Transverse colon (tissue), 4 donors: ENCODE measurements around the gene FMNL1. TPM values are rescaled to one million over a fixed set of nuclear protein-coding genes. Genes with fewer than 3 reads are reported as not detected.
A peak's percentile ranks its signal among the peaks of the same experiment; 100 is the strongest.

Experiments
- DNase-seq: peaks from one replicate; pipeline ENCODE4 v3.0.0-alpha.2; 2019
- H3K27ac ChIP-seq, 4 donors: fragments of 200-600 bp; sonication (generic); 2 replicates each; pipeline ENCODE4 v1.5.1; 2016 to 2018; ENCODE audit warnings: inconsistent platforms in 4 of 4
- H3K27me3 ChIP-seq: fragments of 200-600 bp; sonication (generic); 2 replicates; pipeline ENCODE4 v1.5.1; 2017; ENCODE audit warnings: inconsistent platforms
- H3K36me3 ChIP-seq, 4 donors: fragments of 200-600 bp; sonication (generic); 2 replicates each; pipeline ENCODE4 v1.5.1; 2017 to 2019; ENCODE audit warnings: inconsistent platforms in 4 of 4
- H3K4me1 ChIP-seq, 4 donors: fragments of 200-600 bp; sonication (generic); 2 replicates each; pipeline ENCODE4 v1.5.1; 2017 to 2020; ENCODE audit warnings: inconsistent platforms in 4 of 4
- H3K4me3 ChIP-seq, 4 donors: fragments of 200-600 bp; sonication (generic); 1 replicate in 1 of 4; 2 replicates in 3 of 4; pipeline versions ENCODE4 v1.5.1 to v1.6.1; 2017 to 2019; ENCODE audit warnings: inconsistent platforms in 4 of 4
- H3K9me3 ChIP-seq, 2 donors: fragments of 200-600 bp; sonication (generic); 2 replicates each; pipeline ENCODE4 v1.5.1; 2017 to 2019; ENCODE audit warnings: inconsistent platforms in 2 of 2
- CTCF ChIP-seq, 5 experiments: fragments of 200-600 bp in 3 of 5; fragments of 450-650 bp in 2 of 5; sonication (generic) in 3 of 5; IDR thresholded peaks; 1 replicate in 2 of 5; 2 replicates in 3 of 5; pipeline ENCODE4 v1.5.1; 2016 to 2017; ENCODE audit warnings: antibody characterized with exemption in 5 of 5, inconsistent platforms in 3 of 5, mild to moderate bottlenecking in 2 of 5, moderate library complexity in 1 of 5
- EP300 ChIP-seq: sonication (generic); formaldehyde crosslinking; IDR thresholded peaks from one replicate; pipeline ENCODE4 v1.6.1; 2017; ENCODE audit warnings: antibody characterized with exemption, low read depth
- POLR2A ChIP-seq: fragments of 450-650 bp; IDR thresholded peaks from one replicate; pipeline ENCODE4 v1.6.1; 2016; ENCODE audit warnings: antibody characterized with exemption, mild to moderate bottlenecking, moderate library complexity
- POLR2AphosphoS5 ChIP-seq, 3 donors: sonication (generic); formaldehyde crosslinking; IDR thresholded peaks; one replicate each; pipeline ENCODE4 v1.6.1; 2016; ENCODE audit warnings: antibody characterized with exemption in 3 of 3
- WGBS, 2 donors: methylation state at CpG; one replicate each; pipeline ENCODE4 v1.1.5; 2018; ENCODE audit warnings: low coverage in 1 of 2; 5-methylcytosine and 5-hydroxymethylcytosine counted together
- in situ Hi-C, 4 donors: fragments of 200-750 bp; cut with MboI; loops; one replicate each; pipeline versions ENCODE4 v1.15.0 to v1.15.1; 2017; ENCODE audit warnings: low sequenced_read_pairs in 3 of 4, low pct_ligation_motif_present in 1 of 4, low pct_unique_long_range_greater_than_20kb in 1 of 4
- intact Hi-C: fragments of 100-400 bp; cut with DNase I; formaldehyde crosslinking; loops from one replicate; pipeline ENCODE4 v1.15.1; 2023; ENCODE audit warnings: low total_unique reads
- total RNA-seq, 4 donors: library from RNA; depleted of rRNA; stranded (reverse); fragments of >200 nt; gene quantifications; one replicate each; pipeline ENCODE4 v1.1.0, GENCODE V29; 2016

FMNL1 gene
- total RNA-seq, 4 donors from 2014 or later = 1.2 to 17.5 (median 10.6) TPM

DNA sequence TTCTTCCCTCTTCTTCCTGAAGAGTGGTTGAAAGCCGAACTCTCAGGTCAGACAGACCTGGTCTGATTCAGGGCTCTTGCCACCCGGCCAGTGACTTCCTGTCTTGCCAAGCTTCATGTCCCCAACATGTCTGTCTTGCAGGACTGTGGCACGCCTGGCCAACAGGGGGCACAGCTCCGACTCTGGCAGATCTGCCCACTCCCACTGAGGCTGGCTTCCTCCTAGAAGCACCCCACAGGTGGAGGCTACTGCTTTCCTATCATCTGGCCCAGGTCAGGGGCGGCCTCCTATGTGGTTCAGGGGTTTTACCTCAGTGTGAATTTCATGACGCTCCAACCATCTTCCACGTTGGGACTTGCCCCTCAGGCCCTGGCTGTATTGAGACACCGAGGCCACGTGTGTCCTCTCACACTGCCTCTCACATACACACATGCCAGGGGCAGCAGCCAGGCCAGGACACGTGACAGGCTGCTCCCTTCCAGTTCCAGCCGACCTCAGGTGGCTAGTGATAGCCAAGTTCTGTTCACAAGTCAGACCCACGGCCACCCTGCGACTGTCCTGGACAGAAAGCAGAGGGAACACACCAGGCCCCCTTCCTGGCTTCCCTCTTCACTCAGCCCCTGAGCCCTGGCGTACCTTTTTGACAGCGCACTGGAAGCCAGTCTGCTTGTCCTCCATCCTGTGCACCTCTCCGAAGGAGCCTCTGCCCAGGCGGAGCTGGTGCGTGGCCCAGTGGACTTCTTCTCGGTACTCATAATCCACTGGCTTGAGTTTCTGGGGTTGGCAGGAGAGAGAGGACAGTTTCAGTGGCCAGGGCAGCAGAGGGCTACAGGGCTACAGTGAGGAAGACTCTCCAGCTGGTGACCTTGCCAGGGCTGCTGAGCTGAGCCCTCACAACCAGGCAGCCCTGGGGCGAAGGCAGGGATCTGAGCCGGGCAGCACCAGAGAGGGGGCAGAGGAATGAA lies 62.8 kb downstream of the FMNL1 start:
- TF ChIP-seq CTCF (IDR thresholded peaks at IDR 0.05) (peak; percentile 10 to 31 (median 15)), POLR2AphosphoS5 (IDR thresholded peaks at IDR 0.05) (no peak), EP300 (no peak)
- Histone ChIP-seq H3K27ac (peak overlapping the region; percentile 55 to 81 (median 68)), H3K4me1 (peaks cover 12 to 35% (median 28%) of the 10 kb centered on the region in 4 donors)

DNA sequence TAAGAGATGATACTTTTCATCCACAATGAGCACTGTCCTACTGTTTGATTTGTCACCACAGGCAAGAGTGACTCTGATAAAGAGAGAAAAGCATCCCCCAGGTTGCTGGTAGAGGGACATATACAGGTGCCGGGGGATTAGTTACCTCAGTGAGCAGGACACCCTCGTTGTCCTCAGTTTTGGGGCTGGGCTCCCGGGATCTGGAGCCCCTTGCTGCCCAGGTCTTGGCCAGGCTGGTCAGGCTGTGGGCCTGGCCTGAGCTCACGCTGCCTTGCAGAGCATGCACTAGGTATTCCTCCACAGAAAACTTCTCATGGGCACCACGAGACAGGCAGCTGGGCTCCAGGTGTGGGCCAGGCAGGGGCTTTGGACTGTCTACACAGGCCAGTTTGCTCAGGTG lies 64.6 kb downstream of the FMNL1 start:
- intact Hi-C loops (no loop called here), in situ Hi-C loops (no loop called here)
- no peak for DNase-seq
- Histone ChIP-seq H3K4me3 (no peak overlapping the region), H3K27ac (peak overlapping the region in 3 of 4 donors; percentile 1 to 89 (median 86)), H3K36me3 (peaks cover 0 to 28% (median 6%) of the 10 kb centered on the region in 4 donors), H3K9me3 (no peaks in the 10 kb centered on the region), H3K4me1 (peaks cover 24 to 51% (median 46%) of the 10 kb centered on the region in 4 donors), H3K27me3 (no peaks in the 10 kb centered on the region)
- no peak for TF ChIP-seq EP300
- no peak for TF ChIP-seq CTCF (IDR thresholded peaks at IDR 0.05)
- no peak for TF ChIP-seq POLR2AphosphoS5 (IDR thresholded peaks at IDR 0.05)
- WGBS, 2 donors = 83% methylated on average over 5 of the region's 5 CpGs; no CpG with 5 or more reads in 1 of the 2 donors

More for the DNA sequence above, 62.8 kb downstream of the FMNL1 start:
- no peak overlapping the region for H3K4me3 ChIP-seq
- H3K9me3 ChIP-seq = no peaks in the 10 kb centered on the region
- no peak for DNase-seq
- intact Hi-C loops (no loop called here), in situ Hi-C loops (loop anchor here in 1 of 4 donors (5.0 kb wide), 1 partner anchor 98 kb away; no protein-coding TSS in a partner anchor)
- 80 to 90% methylated on average over 2 to 21 of the region's 21 CpGs for WGBS, 2 donors
- H3K27me3 ChIP-seq = no peaks in the 10 kb centered on the region
- peaks cover 0 to 23% (median 5%) of the 10 kb centered on the region in 4 donors for H3K36me3 ChIP-seq

GRCh38 chr17:45287526-45288500 lies 66.1 kb downstream of the FMNL1 start:
- in situ Hi-C loops = no loop called here
- 76 to 100% methylated on average over 1 to 10 of the region's 10 CpGs for WGBS, 2 donors
- Histone ChIP-seq H3K4me1 (peaks cover 39 to 63% (median 58%) of the 10 kb centered on the region in 4 donors), H3K9me3 (no peaks in the 10 kb centered on the region), H3K4me3 (no peak overlapping the region), H3K36me3 (peaks cover 0 to 28% (median 3%) of the 10 kb centered on the region in 4 donors), H3K27me3 (no peaks in the 10 kb centered on the region), H3K27ac (peak overlapping the region; percentile 85 to 89 (median 86))
- intact Hi-C loops = no loop called here
- DNase-seq = no peak
- TF ChIP-seq POLR2AphosphoS5 (IDR thresholded peaks at IDR 0.05) (no peak), POLR2A (no peak), EP300 (no peak), CTCF (IDR thresholded peaks at IDR 0.05) (no peak)

- peaks cover 0 to 28% (median 3%) of the 10 kb centered on the region in 4 donors for H3K36me3 ChIP-seq
- intact Hi-C loops = no loop called here
- WGBS, 2 donors = 90% methylated on average over 6 to 10 of the region's 10 CpGs
These were observed 67.1 kb downstream of the FMNL1 start for GRCh38 chr17:45288825-45289224.

More at GRCh38 chr17:45288825-45289224, 67.1 kb downstream of the FMNL1 start:
- Histone ChIP-seq H3K4me1 (peaks cover 49 to 70% (median 65%) of the 10 kb centered on the region in 4 donors), H3K27me3 (no peaks in the 10 kb centered on the region), H3K4me3 (no peak overlapping the region), H3K9me3 (no peaks in the 10 kb centered on the region), H3K27ac (peak overlapping the region; percentile 85 to 89 (median 86))
- in situ Hi-C loops = no loop called here
- DNase-seq = no peak
- TF ChIP-seq POLR2AphosphoS5 (IDR thresholded peaks at IDR 0.05) (peak; percentile 76 to 90 (median 90)), POLR2A (no peak), CTCF (IDR thresholded peaks at IDR 0.05) (no peak), EP300 (peak; percentile 97)
